Astrocyte of the spinal cord (primary cell): ENCODE measurements around the gene MAP10.

Source experiments
- DNase-seq: peaks from one replicate; pipeline ENCODE4 v3.0.0; 2011; ENCODE audit warnings: low read depth, low spot score
- H3K4me3 ChIP-seq: 2 replicates; pipeline ENCODE4 v1.5.1; 2011; ENCODE audit warnings: low read depth, mild to moderate bottlenecking, low read length, moderate library complexity
- in situ Hi-C: cut with HindIII; loops from 2 replicates; pipeline ENCODE4 v1.10.0; 2017; ENCODE audit warnings: low sequenced_read_pairs
- TF ChIP-seq, protein P1 (sequence below): IDR thresholded peaks from 2 replicates; pipeline ENCODE4 v1.5.1; 2012; ENCODE audit warnings: low read depth, mild to moderate bottlenecking, low read length, inconsistent platforms

Gene MAP10

DNA sequence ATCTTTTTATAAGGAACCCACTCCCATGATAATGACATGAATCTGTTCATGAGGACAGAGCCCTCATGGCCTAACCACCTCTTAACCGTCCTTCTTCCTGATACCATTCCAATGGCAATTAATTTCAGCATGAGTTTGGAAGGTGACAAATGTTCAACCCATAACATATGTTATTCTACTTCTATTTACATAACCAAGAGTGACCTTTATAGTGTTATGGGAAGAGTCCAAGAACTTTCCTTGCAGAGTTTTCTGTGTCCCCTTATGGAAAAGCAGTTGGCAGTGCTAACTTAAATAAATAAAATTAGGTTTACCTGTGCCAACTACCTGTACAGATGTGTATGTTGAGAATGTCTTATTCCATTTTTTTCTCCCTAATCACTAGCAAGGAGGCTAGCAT lies 11.1 kb downstream of the MAP10 start:
- TF ChIP-seq, protein P1, sequence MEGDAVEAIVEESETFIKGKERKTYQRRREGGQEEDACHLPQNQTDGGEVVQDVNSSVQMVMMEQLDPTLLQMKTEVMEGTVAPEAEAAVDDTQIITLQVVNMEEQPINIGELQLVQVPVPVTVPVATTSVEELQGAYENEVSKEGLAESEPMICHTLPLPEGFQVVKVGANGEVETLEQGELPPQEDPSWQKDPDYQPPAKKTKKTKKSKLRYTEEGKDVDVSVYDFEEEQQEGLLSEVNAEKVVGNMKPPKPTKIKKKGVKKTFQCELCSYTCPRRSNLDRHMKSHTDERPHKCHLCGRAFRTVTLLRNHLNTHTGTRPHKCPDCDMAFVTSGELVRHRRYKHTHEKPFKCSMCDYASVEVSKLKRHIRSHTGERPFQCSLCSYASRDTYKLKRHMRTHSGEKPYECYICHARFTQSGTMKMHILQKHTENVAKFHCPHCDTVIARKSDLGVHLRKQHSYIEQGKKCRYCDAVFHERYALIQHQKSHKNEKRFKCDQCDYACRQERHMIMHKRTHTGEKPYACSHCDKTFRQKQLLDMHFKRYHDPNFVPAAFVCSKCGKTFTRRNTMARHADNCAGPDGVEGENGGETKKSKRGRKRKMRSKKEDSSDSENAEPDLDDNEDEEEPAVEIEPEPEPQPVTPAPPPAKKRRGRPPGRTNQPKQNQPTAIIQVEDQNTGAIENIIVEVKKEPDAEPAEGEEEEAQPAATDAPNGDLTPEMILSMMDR: no peak
- in situ Hi-C loops: no loop called here
- DNase-seq: no peak
- no peak overlapping the region for H3K4me3 ChIP-seq

DNA sequence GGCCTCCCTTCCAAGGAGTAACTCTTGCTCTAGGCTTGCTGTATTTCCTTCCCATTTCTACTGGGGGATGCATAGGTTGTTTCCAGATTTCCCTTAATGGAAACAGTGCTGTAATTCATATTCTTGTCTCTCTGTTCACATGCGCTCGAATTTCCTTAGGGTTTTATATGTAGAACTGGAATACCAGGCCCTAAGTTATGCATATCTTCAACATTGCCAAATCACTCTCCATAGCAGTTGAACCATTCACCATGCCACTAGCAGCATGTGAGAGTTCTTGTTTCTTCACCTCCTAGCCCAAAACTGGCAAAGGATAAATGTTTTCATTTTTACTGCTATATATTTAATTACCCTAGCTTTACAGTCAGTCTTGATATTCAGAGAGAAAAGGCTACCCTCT lies 12.8 kb downstream of the MAP10 start:
- no peak for DNase-seq
- H3K4me3 ChIP-seq: no peak overlapping the region
- in situ Hi-C loops: no loop called here
- TF ChIP-seq, protein P1: no peak

DNA sequence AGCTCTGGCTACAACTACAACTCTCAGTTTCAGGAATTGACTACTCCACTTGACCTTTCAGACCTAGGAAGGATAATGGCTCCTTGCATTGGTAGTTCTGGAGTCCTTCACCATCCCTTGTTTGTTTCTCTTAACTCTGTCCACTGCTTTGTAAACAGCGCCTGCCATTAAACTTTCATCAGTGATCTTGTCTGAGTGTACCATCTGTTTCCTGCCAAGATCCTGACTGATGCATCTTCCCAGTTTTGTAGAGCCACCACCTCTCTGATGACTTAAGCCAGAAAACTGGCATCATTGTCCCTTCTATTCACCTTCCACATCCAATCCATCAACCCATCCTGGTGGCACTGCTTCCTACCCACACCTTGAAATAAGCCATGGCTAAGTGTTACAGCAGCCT lies 15.2 kb downstream of the MAP10 start:
- DNase-seq: no peak
- in situ Hi-C loops: no loop called here

DNA sequence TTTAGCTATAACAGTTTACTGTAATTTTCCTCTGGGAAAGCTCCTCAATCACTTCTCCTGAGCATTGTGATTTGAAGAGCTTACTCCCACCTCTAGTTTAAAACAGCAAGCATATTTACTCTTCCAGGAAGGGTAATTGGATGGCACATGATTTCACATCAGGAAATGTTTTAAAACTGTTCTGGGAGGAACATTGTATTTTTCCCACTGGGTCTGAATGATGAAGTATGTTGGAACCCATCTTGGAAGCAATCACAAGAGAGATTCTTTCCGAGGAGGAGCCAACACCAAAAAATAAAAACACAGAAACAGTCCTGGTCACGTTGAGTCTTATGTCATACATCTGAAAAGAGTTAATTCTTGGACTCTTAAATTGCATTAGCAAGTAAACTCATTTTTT lies 17.3 kb downstream of the MAP10 start:
- DNase-seq: no peak

More for the DNA sequence above, 15.2 kb downstream of the MAP10 start:
- H3K4me3 ChIP-seq: no peak overlapping the region
- TF ChIP-seq, protein P1: no peak

GRCh38 chr1:232826318-232826717 lies 21.1 kb downstream of the MAP10 start:
- no peak for DNase-seq
- in situ Hi-C loops: no loop called here
- H3K4me3 ChIP-seq: no peak overlapping the region
- TF ChIP-seq, protein P1: no peak

More for the DNA sequence above, 17.3 kb downstream of the MAP10 start:
- TF ChIP-seq, protein P1: no peak
- in situ Hi-C loops: no loop called here
- H3K4me3 ChIP-seq: no peak overlapping the region

- TF ChIP-seq, protein P1: no peak
- in situ Hi-C loops: no loop called here
- no peak for DNase-seq
- H3K4me3 ChIP-seq: no peak overlapping the region
Measured at GRCh38 chr1:232830661-232831060, 25.4 kb downstream of the MAP10 start.

GRCh38 chr1:232831895-232832294 lies 26.7 kb downstream of the MAP10 start:
- H3K4me3 ChIP-seq: no peak overlapping the region
- TF ChIP-seq, protein P1: no peak
- DNase-seq: no peak
- in situ Hi-C loops: no loop called here
